ENCODE data around the gene SLC9A4.
A peak's percentile ranks its signal among the peaks of the same experiment; 100 is the strongest.

Gene SLC9A4

DNA sequence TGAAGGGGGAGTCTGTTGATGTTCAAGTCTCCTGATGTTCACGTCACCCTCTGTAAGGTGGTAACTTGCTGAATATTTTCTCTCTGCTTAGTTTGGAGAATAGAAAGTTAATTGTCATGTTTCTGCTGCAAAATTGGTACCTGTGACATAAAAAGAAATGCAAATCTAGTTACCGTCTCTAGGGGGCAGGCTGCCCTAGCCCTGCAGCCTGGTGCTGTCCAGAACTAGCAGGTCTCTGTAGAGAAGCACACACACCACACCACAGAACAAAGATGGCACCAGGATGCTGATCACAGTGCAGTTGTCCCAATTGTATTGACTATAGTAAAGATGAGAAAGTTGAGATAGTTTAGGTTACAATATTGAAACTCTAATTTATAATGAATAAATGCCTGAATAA lies 47.0 kb downstream of the SLC9A4 start:
- no peak overlapping the region for H3K27ac ChIP-seq
- ChIA-PET POLR2A (ENCODE audit: low non-redundant PET) (no interaction called here), CTCF (no interaction called here)
- TF ChIP-seq, protein P1, sequence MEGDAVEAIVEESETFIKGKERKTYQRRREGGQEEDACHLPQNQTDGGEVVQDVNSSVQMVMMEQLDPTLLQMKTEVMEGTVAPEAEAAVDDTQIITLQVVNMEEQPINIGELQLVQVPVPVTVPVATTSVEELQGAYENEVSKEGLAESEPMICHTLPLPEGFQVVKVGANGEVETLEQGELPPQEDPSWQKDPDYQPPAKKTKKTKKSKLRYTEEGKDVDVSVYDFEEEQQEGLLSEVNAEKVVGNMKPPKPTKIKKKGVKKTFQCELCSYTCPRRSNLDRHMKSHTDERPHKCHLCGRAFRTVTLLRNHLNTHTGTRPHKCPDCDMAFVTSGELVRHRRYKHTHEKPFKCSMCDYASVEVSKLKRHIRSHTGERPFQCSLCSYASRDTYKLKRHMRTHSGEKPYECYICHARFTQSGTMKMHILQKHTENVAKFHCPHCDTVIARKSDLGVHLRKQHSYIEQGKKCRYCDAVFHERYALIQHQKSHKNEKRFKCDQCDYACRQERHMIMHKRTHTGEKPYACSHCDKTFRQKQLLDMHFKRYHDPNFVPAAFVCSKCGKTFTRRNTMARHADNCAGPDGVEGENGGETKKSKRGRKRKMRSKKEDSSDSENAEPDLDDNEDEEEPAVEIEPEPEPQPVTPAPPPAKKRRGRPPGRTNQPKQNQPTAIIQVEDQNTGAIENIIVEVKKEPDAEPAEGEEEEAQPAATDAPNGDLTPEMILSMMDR (conservative IDR thresholded peaks at IDR 0.05; ENCODE audit: low read depth) = peak; percentile 29
- peak; percentile 36 for DNase-seq (ENCODE audit: low spot score)

DNA sequence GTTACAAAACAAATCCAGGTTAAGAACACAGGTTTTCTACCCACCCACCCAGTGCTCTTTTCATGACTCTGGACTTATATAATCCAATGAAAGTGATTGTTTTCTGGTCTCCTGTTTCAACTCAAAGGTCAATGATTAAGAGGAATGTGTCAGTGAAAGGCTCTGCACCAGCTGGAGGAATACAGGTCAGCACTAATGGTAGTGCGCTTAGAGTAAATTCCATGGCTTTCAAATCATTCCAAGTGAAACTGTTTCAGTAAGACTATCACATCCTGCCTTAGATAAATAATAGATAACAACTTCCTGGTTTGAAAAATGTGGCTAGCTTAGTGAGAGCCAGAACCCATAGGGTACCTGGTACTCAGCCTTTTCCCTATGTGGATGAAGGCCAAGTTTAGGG lies 47.8 kb downstream of the SLC9A4 start:
- ChIA-PET CTCF (interaction anchor here (0.6 to 0.8 kb wide), 2 partner anchors 59 to 95 kb away, joined by 3 to 6 read pairs; no protein-coding TSS in a partner anchor), POLR2A (ENCODE audit: low non-redundant PET) (no interaction called here)
- TF ChIP-seq, protein P1 (conservative IDR thresholded peaks at IDR 0.05; ENCODE audit: low read depth) = no peak
- no peak for DNase-seq (ENCODE audit: low spot score)
- H3K27ac ChIP-seq = no peak overlapping the region

DNA sequence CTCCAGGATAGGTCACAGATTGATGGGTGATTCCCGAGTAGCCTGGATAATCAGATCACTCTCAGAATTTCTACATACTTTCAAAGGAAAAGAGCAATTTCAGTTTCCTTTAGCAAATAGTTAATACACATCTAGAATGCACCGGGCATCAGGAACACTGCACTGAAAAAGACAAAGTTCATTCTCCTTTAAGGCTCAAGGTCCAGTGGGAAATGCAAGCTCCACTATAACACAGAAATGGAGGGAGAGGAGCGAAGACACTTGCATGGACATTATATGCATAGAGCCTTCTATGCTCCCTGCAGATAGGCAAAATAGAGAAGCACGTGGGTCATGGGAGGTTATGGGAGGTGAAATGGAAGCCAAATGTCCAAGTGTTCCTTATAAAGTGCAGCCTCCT lies 49.1 kb downstream of the SLC9A4 start:
- TF ChIP-seq, protein P1 (conservative IDR thresholded peaks at IDR 0.05; ENCODE audit: low read depth) = no peak
- no peak for DNase-seq (ENCODE audit: low spot score)
- CTCF ChIA-PET = no interaction called here
- POLR2A ChIA-PET (ENCODE audit: low non-redundant PET) = interaction anchor here (0.6 kb wide), 1 partner anchor 15 kb away, joined by 3 read pairs; no protein-coding TSS in a partner anchor
- no peak overlapping the region for H3K27ac ChIP-seq

DNA sequence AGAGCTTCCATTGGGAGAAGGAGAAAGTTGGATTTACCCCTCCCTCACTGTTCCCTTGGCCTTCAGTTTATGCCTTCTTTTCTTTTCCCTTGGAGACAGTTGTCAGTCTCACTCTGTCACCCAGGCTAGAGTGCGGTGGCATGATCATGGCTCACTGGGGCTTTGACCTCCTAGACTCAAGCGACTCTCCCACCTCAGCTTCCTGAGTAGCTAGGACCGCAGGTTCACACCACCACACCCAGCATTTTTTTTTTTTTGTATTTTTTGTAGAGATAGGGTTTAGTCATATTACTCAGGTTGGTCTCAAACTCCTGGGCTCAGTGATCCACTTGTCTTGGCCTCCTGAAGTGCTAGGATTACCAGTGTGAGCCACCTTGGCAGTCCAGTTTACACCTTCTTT lies 49.9 kb downstream of the SLC9A4 start:
- POLR2A ChIA-PET (ENCODE audit: low non-redundant PET) = interaction anchor here (0.6 kb wide), 1 partner anchor 15 kb away, joined by 3 read pairs; no protein-coding TSS in a partner anchor
- TF ChIP-seq, protein P1 (conservative IDR thresholded peaks at IDR 0.05; ENCODE audit: low read depth) = no peak

DNA sequence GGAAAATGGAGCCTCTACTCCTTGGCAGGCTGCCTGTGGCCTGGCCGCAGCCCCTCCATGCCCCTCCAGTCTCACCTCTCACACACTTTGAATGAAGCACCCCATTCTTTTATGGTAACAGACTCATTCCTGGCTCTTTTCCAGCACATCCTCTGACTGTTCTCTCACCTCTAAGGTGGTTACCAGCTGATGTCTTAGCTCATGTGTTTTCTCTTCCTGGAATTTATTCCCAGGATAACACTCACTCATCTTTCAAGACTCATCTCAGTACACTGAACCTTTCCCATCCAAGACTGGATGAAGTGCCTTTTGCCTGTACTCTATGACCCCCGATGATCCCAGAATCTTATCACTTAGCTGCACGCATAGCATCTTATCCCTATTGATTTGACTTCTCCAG lies 50.6 kb downstream of the SLC9A4 start:
- TF ChIP-seq, protein P1 (conservative IDR thresholded peaks at IDR 0.05; ENCODE audit: low read depth) = no peak
- POLR2A ChIA-PET (ENCODE audit: low non-redundant PET) = no interaction called here
- CTCF ChIA-PET = no interaction called here
- DNase-seq (ENCODE audit: low spot score) = no peak
- no peak overlapping the region for H3K27ac ChIP-seq

More for the DNA sequence above, 49.9 kb downstream of the SLC9A4 start:
- no peak for DNase-seq (ENCODE audit: low spot score)
- CTCF ChIA-PET = no interaction called here
- H3K27ac ChIP-seq = no peak overlapping the region

DNA sequence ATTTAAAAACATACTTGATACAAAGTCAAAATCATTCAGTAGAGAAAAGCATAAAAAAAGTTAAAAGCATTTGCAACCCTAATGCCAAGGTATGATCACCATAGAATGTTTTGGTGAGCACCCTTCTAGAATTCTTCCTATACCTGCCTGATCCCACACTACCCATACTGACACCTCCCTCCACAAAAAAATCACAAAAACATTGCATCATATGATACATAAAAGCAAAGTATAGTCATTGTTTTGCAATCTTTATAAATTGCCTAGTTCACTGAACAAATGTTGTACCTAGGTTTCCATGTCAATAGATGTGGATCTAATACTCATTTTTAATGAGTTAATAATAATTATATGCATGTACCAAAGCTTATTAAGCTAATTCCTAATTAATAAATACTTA lies 54.1 kb downstream of the SLC9A4 start:
- CTCF ChIA-PET = no interaction called here

More for the DNA sequence above, 54.1 kb downstream of the SLC9A4 start:
- POLR2A ChIA-PET (ENCODE audit: low non-redundant PET) = no interaction called here
- TF ChIP-seq, protein P1 (conservative IDR thresholded peaks at IDR 0.05; ENCODE audit: low read depth) = no peak
- DNase-seq (ENCODE audit: low spot score) = no peak
- no peak overlapping the region for H3K27ac ChIP-seq
